ENCODE data around the gene WNT7B.

DNA sequence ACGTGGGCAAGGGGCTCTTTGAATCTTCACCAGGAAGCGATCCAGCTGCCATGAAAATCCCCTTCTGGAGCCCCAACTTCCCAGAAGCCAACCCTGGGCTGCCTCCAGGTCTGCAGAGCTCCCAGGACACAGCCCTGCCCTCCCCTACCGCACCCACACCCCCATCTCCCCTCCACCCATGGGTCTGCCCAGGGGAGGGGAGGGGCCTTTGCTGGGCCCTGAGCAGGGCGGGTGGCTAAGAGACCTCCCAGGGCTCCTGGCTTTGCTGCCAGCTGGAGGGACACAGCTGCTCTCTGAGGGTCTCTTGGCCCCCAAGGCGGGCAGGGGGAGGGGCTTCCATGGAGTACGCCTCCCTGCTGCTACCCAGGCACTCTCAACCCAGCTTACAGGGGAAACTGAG lies 64.1 kb downstream of the WNT7B start:
- TF ChIP-seq FOXM1 (IDR thresholded peaks at IDR 0.05; ENCODE audit: borderline replicate concordance) (no peak), NFRKB (IDR thresholded peaks at IDR 0.05) (no peak), SP1 (IDR thresholded peaks at IDR 0.05) (no peak), CTBP1 (IDR thresholded peaks at IDR 0.05; ENCODE audit: borderline replicate concordance) (no peak)
- TF ChIP-seq, protein P1, sequence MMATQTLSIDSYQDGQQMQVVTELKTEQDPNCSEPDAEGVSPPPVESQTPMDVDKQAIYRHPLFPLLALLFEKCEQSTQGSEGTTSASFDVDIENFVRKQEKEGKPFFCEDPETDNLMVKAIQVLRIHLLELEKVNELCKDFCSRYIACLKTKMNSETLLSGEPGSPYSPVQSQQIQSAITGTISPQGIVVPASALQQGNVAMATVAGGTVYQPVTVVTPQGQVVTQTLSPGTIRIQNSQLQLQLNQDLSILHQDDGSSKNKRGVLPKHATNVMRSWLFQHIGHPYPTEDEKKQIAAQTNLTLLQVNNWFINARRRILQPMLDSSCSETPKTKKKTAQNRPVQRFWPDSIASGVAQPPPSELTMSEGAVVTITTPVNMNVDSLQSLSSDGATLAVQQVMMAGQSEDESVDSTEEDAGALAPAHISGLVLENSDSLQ (IDR thresholded peaks at IDR 0.05): no peak

Data from HEK293T (cell line).